Stimulated activated naive CD4-positive, alpha-beta T cell (primary cell): ENCODE data around the gene OR4Q3.
"Not testable (repeated sequence)": the region's sequence is repeated elsewhere in the genome, so short reads cannot be mapped to it uniquely, and the experiment has no call there.

Experiments used
- DNase-seq, 6 experiments: peaks; one replicate each; lab custom pipeline; 2025; lab: John Stamatoyannopoulos, UW

Gene OR4Q3

GRCh38 chr14:19743256-19743655, at the start of gene OR4Q3:
TSS of gene OR4Q3 (plus strand) at chr14:19743571.
- no peak for DNase-seq

- no peak for DNase-seq
Measured at GRCh38 chr14:19729359-19729758, 14.0 kb upstream of the OR4Q3 start.

GRCh38 chr14:19729763-19730162, 13.6 kb upstream of the OR4Q3 start:
- DNase-seq = no peak

- not testable (repeated sequence) for DNase-seq
Measured at GRCh38 chr14:19733893-19734292, 9.5 kb upstream of the OR4Q3 start.

GRCh38 chr14:19752316-19752715, 8.9 kb downstream of the OR4Q3 start:
- not testable (repeated sequence) for DNase-seq

GRCh38 chr14:19754172-19754571, 10.8 kb downstream of the OR4Q3 start:
- DNase-seq = no peak

GRCh38 chr14:19771491-19771890, 28.1 kb downstream of the OR4Q3 start:
- DNase-seq = not testable (repeated sequence)

GRCh38 chr14:19771895-19772430, 28.6 kb downstream of the OR4Q3 start:
- DNase-seq = no peak

- not testable (repeated sequence) for DNase-seq
Measured at GRCh38 chr14:19772454-19772853, 29.1 kb downstream of the OR4Q3 start.

GRCh38 chr14:19773204-19773603, 29.8 kb downstream of the OR4Q3 start, which contains the start of gene OR4M1:
TSS of gene OR4M1 (plus strand) at chr14:19773504. CDS start at chr14:19780323, 6,819 bp downstream.
- DNase-seq = not testable (repeated sequence)

GRCh38 chr14:19775587-19775986, 32.2 kb downstream of the OR4Q3 start:
- no peak for DNase-seq

- not testable (repeated sequence) for DNase-seq
Measured at GRCh38 chr14:19785848-19786247, 42.5 kb downstream of the OR4Q3 start.

GRCh38 chr14:19787318-19787717, 43.9 kb downstream of the OR4Q3 start:
- DNase-seq = not testable (repeated sequence)

- not testable (repeated sequence) for DNase-seq
Measured at GRCh38 chr14:19788150-19788549, 44.8 kb downstream of the OR4Q3 start.

GRCh38 chr14:19796520-19797108, 53.2 kb downstream of the OR4Q3 start:
- not testable (repeated sequence) for DNase-seq
